Measurements from ENCODE around the gene KDELR1. TPM values are rescaled to one million over a fixed set of nuclear protein-coding genes. Genes with fewer than 3 reads are reported as not detected.

Gene KDELR1
- total RNA-seq, 6 experiments from 2014 or later: 69.1 to 83.1 (median 77.1) TPM

- Histone ChIP-seq H3K4me1 (no peaks in the 10 kb centered on the region), H3K4me3 (no peak overlapping the region), H3K27ac (no peak overlapping the region), H3K9me3 (no peaks in the 10 kb centered on the region), H3K27me3 (no peaks in the 10 kb centered on the region), H3K36me3 (no peaks in the 10 kb centered on the region)
- WGBS (ENCODE audit: insufficient coverage, low coverage, low lambda C conversion rate, missing lambda C conversion rate): 63% methylated on average over 11 of the region's 13 CpGs
- intact Hi-C loops (cut with DNase I): no loop called here
- no peak for DNase-seq
- TF ChIP-seq CTCF (IDR thresholded peaks at IDR 0.05) (no peak), POLR2A (IDR thresholded peaks at IDR 0.05) (no peak)
- ATAC-seq: no peak
Measured at GRCh38 chr19:48405850-48406249, 14.5 kb upstream of the KDELR1 start.

- Histone ChIP-seq H3K36me3 (no peaks in the 10 kb centered on the region), H3K9me3 (no peaks in the 10 kb centered on the region), H3K4me3 (no peak overlapping the region), H3K4me1 (no peaks in the 10 kb centered on the region), H3K27ac (no peak overlapping the region), H3K27me3 (no peaks in the 10 kb centered on the region)
- WGBS (ENCODE audit: insufficient coverage, low coverage, low lambda C conversion rate, missing lambda C conversion rate): 90% methylated on average over 8 of the region's 27 CpGs
- intact Hi-C loops (cut with DNase I): no loop called here
- TF ChIP-seq CTCF (IDR thresholded peaks at IDR 0.05) (no peak), POLR2A (IDR thresholded peaks at IDR 0.05) (no peak)
- ATAC-seq: peak in 1 of 4 donors; percentile 9
- no peak for DNase-seq
Measured at GRCh38 chr19:48405010-48405659, 13.8 kb upstream of the KDELR1 start.

- 67% methylated on average over 1 of the region's 3 CpGs for WGBS (ENCODE audit: insufficient coverage, low coverage, low lambda C conversion rate, missing lambda C conversion rate)
- intact Hi-C loops (cut with DNase I): no loop called here
- Histone ChIP-seq H3K27ac (no peak overlapping the region), H3K9me3 (no peaks in the 10 kb centered on the region), H3K4me3 (no peak overlapping the region), H3K36me3 (no peaks in the 10 kb centered on the region), H3K27me3 (no peaks in the 10 kb centered on the region), H3K4me1 (no peaks in the 10 kb centered on the region)
- TF ChIP-seq POLR2A (IDR thresholded peaks at IDR 0.05) (no peak), CTCF (IDR thresholded peaks at IDR 0.05) (no peak)
- ATAC-seq (peak; percentile 57 to 80 (median 72)), DNase-seq (no peak)
Measured at GRCh38 chr19:48403606-48404005, 12.3 kb upstream of the KDELR1 start.

GRCh38 chr19:48401287-48401686 lies 9.9 kb upstream of the KDELR1 start:
- intact Hi-C loops (cut with DNase I): no loop called here
- no peaks in the 10 kb centered on the region for H3K4me1 ChIP-seq
- ATAC-seq (no peak), DNase-seq (no peak)
- no peaks in the 10 kb centered on the region for H3K27me3 ChIP-seq
- H3K36me3 ChIP-seq: no peaks in the 10 kb centered on the region
- TF ChIP-seq CTCF (IDR thresholded peaks at IDR 0.05): no peak
- no peak for TF ChIP-seq POLR2A (IDR thresholded peaks at IDR 0.05)
- WGBS (ENCODE audit: insufficient coverage, low coverage, low lambda C conversion rate, missing lambda C conversion rate): 68% methylated on average over 5 of the region's 5 CpGs
- no peak overlapping the region for H3K4me3 ChIP-seq
- no peak overlapping the region for H3K27ac ChIP-seq
- H3K9me3 ChIP-seq: no peaks in the 10 kb centered on the region

All from right lobe of liver (tissue), 6 donors.